ENCODE results near the gene GALT. TPM values are rescaled to one million over a fixed set of nuclear protein-coding genes. Genes with fewer than 3 reads are reported as not detected.

Gene GALT
- total RNA-seq, 2 experiments from 2014 or later, result 45.1 to 53.9 TPM

DNA sequence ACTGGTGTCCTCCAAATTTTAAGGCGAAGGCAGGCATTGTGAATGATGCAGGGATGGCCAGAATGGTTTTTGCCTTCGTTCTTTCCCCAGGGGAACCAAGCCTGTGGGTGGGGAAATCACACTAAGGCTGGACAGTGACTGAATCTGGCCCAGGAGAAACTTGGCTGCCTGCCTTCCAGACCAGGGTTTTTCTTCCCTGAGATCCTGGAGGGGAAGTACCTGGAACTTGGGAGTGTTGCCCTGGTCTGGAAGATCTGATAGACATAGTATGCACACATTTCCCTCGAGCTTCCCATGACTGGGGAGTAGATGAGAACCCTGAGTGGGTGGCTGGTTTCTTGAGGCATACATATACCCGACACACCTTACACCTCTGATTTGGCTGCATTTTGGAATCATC lies 4.8 kb downstream of the GALT start:
- Mint-ChIP-seq H3K36me3 (ENCODE audit: low read depth) (peaks cover 25% of the 10 kb centered on the region), H3K27me3 (no peaks in the 10 kb centered on the region), H3K9me3 (ENCODE audit: low read depth) (no peaks in the 10 kb centered on the region), H3K4me3 (no peak overlapping the region), H3K4me1 (peaks cover 38% of the 10 kb centered on the region), H3K27ac (peak overlapping the region; percentile 16)
- POLR2A ChIA-PET, result no interaction called here
- ATAC-seq (no peak), DNase-seq (no peak)
- CTCF ChIA-PET, result interaction anchor here (0.7 to 10.8 kb wide), 4 partner anchors 13 to 202 kb away, joined by 3 to 131 read pairs (median 4); partner anchors contain the start of gene SIGMAR1
- intact Hi-C loops (cut with DNase I, micrococcal nuclease), result no loop called here

DNA sequence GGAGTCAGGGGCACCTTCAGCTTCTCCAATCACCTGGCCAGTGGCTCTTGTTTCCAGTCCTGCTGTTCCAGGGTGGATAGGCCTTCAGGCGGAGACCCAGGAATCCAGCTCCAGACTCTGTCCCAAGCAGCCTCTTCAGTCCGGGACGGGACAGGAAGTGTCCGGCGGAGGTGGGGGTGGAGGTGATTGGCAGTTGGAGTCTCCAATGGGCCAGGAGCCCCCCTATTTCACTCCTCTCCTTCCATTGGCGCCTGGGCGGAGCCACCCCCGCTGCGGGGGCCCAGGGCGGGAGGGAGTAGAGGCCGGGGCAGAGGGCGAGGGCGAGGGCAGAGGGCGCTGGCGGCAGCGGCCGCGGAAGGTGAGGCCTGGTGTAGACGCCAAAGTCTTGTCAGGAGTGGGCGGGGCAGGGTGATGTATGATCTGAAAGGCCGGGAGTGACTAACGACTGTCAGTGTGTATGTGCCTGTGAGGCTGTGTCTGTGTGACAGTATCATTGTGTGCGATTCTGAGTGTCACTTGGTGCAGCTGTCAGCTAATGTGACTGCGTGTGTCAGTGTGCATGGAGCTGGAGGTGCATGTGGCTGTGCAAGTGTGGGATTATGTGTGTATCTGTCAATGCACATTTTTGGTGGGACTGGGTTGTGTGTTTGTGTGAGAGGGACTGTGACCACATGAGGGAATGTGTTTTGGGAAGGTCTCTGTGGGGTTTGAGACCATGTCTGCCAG lies 5.6 kb downstream of the GALT start, which contains the start of gene IL11RA:
IL11RA (plus strand) TSS at position 310 of the 726 bp plus-strand sequence. CDS start 3,033 bp downstream, outside the sequence.
- H3K27ac Mint-ChIP-seq, result peak within 1 kb of the TSS; percentile 24
- ChIA-PET POLR2A (no interaction called here), CTCF (interaction anchor here (0.7 to 10.8 kb wide), 3 partner anchors 12 to 920 kb away, joined by 3 to 131 read pairs (median 5); partner anchors contain the start of gene SIGMAR1)
- DNase-seq (peak; percentile 85), ATAC-seq (peak; percentile 91)
- H3K9me3 Mint-ChIP-seq (ENCODE audit: low read depth), result no peaks in the 10 kb centered on the region
- H3K4me1 Mint-ChIP-seq, result peaks cover 37% of the 10 kb centered on the region
- H3K27me3 Mint-ChIP-seq, result no peaks in the 10 kb centered on the region
- H3K36me3 Mint-ChIP-seq (ENCODE audit: low read depth), result peaks cover 25% of the 10 kb centered on the region
- intact Hi-C loops (cut with DNase I, micrococcal nuclease), result no loop called here
- H3K4me3 Mint-ChIP-seq, result peak within 1 kb of the TSS; percentile 6

DNA sequence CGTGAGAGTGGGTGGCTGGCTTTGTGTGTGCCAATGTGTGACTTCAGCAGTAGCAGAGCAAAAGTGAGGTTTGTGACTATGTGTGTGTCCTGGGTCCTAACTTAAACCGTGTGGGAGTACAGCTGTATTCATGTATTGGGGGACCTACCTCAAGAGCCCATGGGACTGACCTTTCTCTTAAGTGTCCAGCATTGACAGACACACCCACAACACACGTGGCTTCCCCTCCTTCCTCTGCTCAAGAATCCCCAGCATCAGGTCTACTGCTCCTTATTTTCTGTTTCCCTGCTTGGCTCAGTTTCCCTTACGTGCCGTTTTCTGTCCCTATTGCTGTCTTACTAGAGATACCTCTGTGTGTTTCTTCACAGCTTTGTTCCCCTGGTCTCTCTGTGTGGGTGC lies 6.1 kb downstream of the GALT start:
- Mint-ChIP-seq H3K27ac (peak overlapping the region; percentile 22), H3K4me1 (peaks cover 32% of the 10 kb centered on the region), H3K27me3 (no peaks in the 10 kb centered on the region), H3K4me3 (no peak overlapping the region), H3K36me3 (ENCODE audit: low read depth) (peaks cover 21% of the 10 kb centered on the region), H3K9me3 (ENCODE audit: low read depth) (no peaks in the 10 kb centered on the region)
- CTCF ChIA-PET, result interaction anchor here (0.7 to 10.8 kb wide), 2 partner anchors 17 to 920 kb away, joined by 3 to 131 read pairs; partner anchors contain the start of gene SIGMAR1
- DNase-seq, result no peak
- no peak for ATAC-seq
- POLR2A ChIA-PET, result no interaction called here
- intact Hi-C loops (cut with DNase I, micrococcal nuclease), result no loop called here

DNA sequence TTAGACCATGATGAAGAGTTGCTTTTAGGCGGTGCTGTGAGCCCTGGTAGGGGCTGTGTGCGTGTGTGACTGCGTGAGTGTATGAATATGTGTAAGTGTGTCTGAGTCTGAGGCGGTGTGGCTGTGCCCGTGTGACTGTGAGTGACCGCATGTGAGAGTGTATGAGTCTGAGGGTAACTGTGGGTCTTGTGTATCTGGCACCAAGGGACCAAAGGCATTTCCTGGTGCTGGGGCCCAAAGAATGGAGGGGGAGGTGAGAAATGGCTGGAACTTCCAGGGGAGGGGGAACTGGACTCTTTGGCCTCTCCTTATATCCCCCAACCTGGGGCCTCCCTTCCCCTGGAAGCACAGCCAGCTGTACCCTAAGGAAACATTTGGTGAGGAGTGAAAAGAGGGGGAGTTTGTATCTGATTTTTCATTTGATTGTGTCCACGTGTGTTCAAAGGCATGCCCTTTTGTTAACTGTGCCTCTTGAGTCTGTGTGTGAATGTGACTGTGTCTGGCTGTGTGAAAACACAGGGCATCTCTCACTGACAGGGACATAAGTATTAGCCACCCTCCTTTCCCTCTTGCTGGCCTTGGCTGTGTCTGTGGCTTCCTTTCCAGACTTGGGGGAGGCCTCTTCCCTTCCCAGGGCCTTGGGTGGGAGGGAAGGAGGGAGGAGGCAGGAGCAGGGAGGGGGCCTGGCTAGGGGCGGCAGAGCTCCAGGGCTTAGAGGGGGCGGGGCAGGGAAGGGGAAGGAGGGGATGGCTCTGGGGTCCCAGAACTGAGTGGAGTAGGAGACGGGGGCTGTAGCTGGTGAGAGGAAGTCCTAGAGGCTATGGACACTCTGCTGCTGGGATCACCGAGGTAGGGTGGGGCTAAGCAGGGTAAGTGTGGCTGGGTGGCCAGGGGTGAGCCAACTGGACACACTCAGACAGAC lies 6.9 kb downstream of the GALT start:
- Mint-ChIP-seq H3K4me1 (peaks cover 24% of the 10 kb centered on the region), H3K27me3 (no peaks in the 10 kb centered on the region), H3K9me3 (ENCODE audit: low read depth) (no peaks in the 10 kb centered on the region), H3K36me3 (ENCODE audit: low read depth) (peaks cover 13% of the 10 kb centered on the region), H3K27ac (peak overlapping the region; percentile 24), H3K4me3 (no peak overlapping the region)
- ATAC-seq (no peak), DNase-seq (no peak)
- ChIA-PET CTCF (no interaction called here), POLR2A (no interaction called here)
- intact Hi-C loops (cut with DNase I, micrococcal nuclease), result no loop called here

DNA sequence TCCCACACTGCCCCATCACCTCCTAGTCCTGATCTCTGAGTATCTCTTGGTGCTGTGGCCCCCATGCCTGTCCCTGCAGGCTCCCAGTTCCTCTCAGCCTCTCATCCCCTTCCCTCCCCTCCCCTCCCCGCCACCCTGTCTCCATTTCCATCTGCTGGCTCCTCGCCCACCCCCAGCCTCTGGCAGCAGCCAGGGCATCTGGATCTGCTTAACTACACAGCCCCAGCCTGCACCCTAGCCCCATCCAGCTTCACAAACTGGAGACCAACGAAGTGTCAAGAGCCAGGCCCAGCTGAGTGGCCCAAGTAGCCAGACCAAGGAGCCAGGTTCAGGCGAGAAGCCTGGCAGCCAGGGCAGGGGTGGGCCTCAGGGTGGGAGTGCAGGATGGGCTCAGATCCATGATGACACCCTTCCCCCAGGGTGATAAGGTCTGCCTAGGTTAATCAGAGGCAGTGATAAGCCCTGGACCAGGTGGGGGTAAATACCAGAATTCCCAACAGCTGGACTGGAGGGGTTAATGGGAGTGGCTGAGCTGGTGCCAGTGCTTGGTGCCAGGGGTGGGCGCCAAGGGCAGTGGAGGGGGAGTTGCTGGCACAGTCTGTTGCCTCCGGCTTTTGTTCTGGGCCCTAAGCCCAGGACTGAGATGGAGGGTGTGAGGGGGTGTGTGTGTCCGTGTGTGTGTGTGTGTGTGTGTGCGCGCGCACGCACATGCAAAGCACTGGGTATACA lies 8.0 kb downstream of the GALT start:
- CTCF ChIA-PET, result interaction anchor here (1.0 kb wide), 1 partner anchor 47 kb away, joined by 3 read pairs; no protein-coding TSS in a partner anchor

DNA sequence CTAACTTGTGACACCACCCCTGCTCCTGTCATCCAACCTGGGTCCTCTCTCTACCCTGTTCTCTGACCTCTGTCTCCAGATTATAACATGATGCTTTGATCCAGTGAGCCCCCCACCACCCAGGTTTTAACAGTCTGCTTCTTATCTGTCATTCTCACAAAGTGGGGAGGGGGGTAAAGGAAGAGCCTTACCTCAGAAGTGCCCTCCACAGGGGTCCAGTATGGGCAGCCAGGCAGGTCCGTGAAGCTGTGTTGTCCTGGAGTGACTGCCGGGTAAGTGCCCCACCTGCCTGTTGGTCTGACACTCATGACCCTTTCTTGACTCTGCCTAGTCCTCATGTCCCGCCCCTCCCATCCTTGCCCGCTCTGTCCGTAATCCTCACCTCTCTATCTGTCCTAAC lies 8.9 kb downstream of the GALT start:
- Mint-ChIP-seq H3K36me3 (ENCODE audit: low read depth) (peaks cover under 1% of the 10 kb centered on the region), H3K27ac (no peak overlapping the region), H3K9me3 (ENCODE audit: low read depth) (no peaks in the 10 kb centered on the region), H3K4me1 (peaks cover 20% of the 10 kb centered on the region), H3K27me3 (no peaks in the 10 kb centered on the region), H3K4me3 (no peak overlapping the region)
- ChIA-PET CTCF (interaction anchor here (0.6 to 1.0 kb wide), 2 partner anchors 10 to 46 kb away, joined by 3 read pairs; no protein-coding TSS in a partner anchor), POLR2A (no interaction called here)
- ATAC-seq (no peak), DNase-seq (no peak)
- intact Hi-C loops (cut with DNase I, micrococcal nuclease), result no loop called here

More for the DNA sequence above, 8.0 kb downstream of the GALT start:
- DNase-seq, result no peak
- POLR2A ChIA-PET, result no interaction called here
- peaks cover 3% of the 10 kb centered on the region for H3K36me3 Mint-ChIP-seq (ENCODE audit: low read depth)
- intact Hi-C loops (cut with DNase I, micrococcal nuclease), result no loop called here
- no peak overlapping the region for H3K4me3 Mint-ChIP-seq
- no peak overlapping the region for H3K27ac Mint-ChIP-seq
- H3K27me3 Mint-ChIP-seq, result no peaks in the 10 kb centered on the region
- peaks cover 20% of the 10 kb centered on the region for H3K4me1 Mint-ChIP-seq
- no peaks in the 10 kb centered on the region for H3K9me3 Mint-ChIP-seq (ENCODE audit: low read depth)
- ATAC-seq, result no peak

DNA sequence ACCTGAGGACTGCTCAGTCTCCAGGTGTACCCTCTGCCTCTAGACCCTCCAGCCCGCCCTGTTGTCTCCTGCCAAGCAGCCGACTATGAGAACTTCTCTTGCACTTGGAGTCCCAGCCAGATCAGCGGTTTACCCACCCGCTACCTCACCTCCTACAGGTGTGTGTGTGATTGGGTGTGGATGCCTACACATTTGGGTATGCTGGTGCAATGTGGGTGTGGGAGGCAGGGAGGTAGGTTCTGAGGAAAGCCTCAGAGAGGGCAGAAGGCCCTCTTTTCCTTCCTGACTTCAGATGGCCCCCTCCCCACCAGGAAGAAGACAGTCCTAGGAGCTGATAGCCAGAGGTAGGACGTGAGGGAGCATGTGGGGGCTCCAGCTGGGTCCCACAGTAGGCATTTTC lies 10.5 kb downstream of the GALT start:
- DNase-seq (no peak), ATAC-seq (no peak)
- Mint-ChIP-seq H3K27me3 (no peaks in the 10 kb centered on the region), H3K36me3 (ENCODE audit: low read depth) (peaks cover 4% of the 10 kb centered on the region), H3K27ac (no peak overlapping the region), H3K4me3 (no peak overlapping the region), H3K9me3 (ENCODE audit: low read depth) (no peaks in the 10 kb centered on the region), H3K4me1 (peaks cover 17% of the 10 kb centered on the region)
- intact Hi-C loops (cut with DNase I, micrococcal nuclease), result no loop called here
- ChIA-PET CTCF (interaction anchor here (0.5 to 2.5 kb wide), 4 partner anchors 9 to 253 kb away, joined by 3 to 9 read pairs (median 4); partner anchors contain the start of gene GALT), POLR2A (no interaction called here)

DNA sequence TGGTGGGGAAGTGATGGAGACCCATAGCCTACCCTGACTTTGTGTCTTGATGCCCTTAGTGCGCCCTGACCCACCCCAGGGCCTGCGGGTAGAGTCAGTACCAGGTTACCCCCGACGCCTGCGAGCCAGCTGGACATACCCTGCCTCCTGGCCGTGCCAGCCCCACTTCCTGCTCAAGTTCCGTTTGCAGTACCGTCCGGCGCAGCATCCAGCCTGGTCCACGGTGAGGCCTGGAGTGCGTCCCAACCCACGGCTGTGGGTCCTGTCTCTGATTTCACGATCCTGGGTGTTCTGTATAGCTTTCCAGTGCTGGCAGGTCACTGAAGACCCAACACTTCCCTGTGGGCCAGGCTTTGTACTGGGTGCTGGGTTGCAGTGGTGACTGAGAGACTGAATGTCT lies 12.0 kb downstream of the GALT start:
- peaks cover 19% of the 10 kb centered on the region for H3K4me1 Mint-ChIP-seq
- no peaks in the 10 kb centered on the region for H3K9me3 Mint-ChIP-seq (ENCODE audit: low read depth)
- H3K27ac Mint-ChIP-seq, result no peak overlapping the region
- peaks cover 4% of the 10 kb centered on the region for H3K36me3 Mint-ChIP-seq (ENCODE audit: low read depth)
- intact Hi-C loops (cut with DNase I, micrococcal nuclease), result no loop called here
- H3K4me3 Mint-ChIP-seq, result no peak overlapping the region
- ChIA-PET POLR2A (no interaction called here), CTCF (interaction anchor here (1.0 kb wide), 1 partner anchor 14 kb away, joined by 4 read pairs; no protein-coding TSS in a partner anchor)
- no peak for DNase-seq
- no peak for ATAC-seq
- H3K27me3 Mint-ChIP-seq, result no peaks in the 10 kb centered on the region

DNA sequence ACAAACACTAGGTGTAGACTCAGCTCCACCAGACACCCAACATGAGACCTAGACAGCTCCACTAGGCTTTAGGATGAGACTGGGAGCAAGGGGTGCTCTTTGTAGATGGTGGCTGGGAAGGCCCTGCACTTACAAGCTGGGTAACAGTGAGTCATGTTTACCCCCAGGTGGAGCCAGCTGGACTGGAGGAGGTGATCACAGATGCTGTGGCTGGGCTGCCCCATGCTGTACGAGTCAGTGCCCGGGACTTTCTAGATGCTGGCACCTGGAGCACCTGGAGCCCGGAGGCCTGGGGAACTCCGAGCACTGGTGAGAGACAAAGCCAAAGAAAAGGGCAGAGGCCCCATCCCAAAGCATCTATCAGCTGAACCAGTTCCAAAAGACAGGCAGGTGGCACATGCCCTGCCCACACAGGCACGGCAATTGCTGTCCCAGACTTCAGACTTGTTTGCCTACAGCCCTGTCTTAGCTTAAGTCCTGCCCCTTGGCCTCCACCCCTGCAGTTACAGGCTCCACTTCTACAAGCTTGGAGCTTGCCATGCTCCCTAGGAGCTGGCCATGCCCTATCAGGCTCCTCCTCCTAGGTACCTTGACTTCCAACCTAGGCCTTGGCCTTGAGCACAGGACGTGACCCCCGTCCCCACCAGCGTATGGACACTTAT lies 13.2 kb downstream of the GALT start:
- Mint-ChIP-seq H3K27ac (no peak overlapping the region), H3K27me3 (no peaks in the 10 kb centered on the region), H3K9me3 (ENCODE audit: low read depth) (no peaks in the 10 kb centered on the region), H3K4me1 (peaks cover 29% of the 10 kb centered on the region), H3K36me3 (ENCODE audit: low read depth) (peaks cover 4% of the 10 kb centered on the region), H3K4me3 (no peak overlapping the region)
- DNase-seq, result peak; percentile 25
- intact Hi-C loops (cut with DNase I, micrococcal nuclease), result loop anchor here in 1 of 2 experiments (10.0 kb wide), 3 partner anchors 615 to 1155 kb away; partner anchors contain the start of genes HINT2, SPAG8, TESK1 and UBAP2
- ChIA-PET POLR2A (interaction anchor here (0.6 kb wide), 1 partner anchor 875 kb away, joined by 3 read pairs; no protein-coding TSS in a partner anchor), CTCF (interaction anchor here (0.6 to 1.1 kb wide), 2 partner anchors 23 to 55 kb away, joined by 3 to 7 read pairs; no protein-coding TSS in a partner anchor)
- ATAC-seq, result no peak

DNA sequence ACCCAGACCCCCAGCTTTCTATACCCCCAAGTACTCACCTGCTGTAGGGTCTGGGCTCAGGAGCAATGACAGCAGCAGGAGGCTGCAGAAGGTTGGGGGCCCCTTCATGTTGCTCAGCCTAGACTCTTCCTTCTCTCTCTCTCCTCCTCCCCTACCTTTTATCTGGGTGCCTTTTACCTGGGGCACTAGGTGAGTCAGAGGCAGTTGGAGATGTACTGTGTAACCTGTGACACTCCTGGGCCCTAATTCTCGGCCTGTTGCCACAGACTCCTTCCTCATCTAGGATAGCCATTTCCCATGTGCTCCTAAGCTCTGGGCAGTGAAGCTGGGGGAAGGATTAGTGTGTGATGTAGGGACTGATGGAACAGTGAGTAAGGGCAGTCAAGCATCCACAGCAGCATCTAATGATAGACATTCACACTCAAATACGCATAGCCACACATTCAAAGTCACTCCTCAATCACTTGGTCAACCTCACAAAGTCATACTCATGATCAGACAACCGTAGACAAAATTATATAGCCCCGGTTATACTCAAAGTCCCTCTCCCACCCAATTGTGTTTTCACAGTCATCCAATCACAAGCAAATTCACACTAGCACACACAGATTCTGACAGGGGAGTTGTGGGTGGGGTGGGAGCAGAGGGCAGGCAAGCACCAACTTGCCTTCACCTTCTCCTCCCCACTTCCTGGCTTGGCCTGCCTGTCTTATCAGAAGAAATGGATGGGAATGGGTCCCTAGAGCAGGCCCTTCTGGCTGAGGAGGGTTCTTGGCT lies 16.2 kb downstream of the GALT start, which contains the start of gene CCL27:
CCL27 (minus strand) TSS at position 132 of the 777 bp plus-strand sequence; CDS start at position 108, 24 bp downstream.
- ATAC-seq, result no peak
- ChIA-PET CTCF (interaction anchor here (1.0 to 3.1 kb wide), 7 partner anchors 8 to 38 kb away, joined by 3 to 23 read pairs (median 4); partner anchors contain the start of gene GALT), POLR2A (no interaction called here)
- Mint-ChIP-seq H3K27me3 (no peaks in the 10 kb centered on the region), H3K4me3 (no peak within 1 kb of the TSS), H3K4me1 (peaks cover 33% of the 10 kb centered on the region), H3K36me3 (ENCODE audit: low read depth) (peaks cover 6% of the 10 kb centered on the region), H3K27ac (peak within 1 kb of the TSS; percentile 61), H3K9me3 (ENCODE audit: low read depth) (no peaks in the 10 kb centered on the region)
- intact Hi-C loops (cut with DNase I, micrococcal nuclease), result loop anchor here in 1 of 2 experiments (10.0 kb wide), 3 partner anchors 618 to 1152 kb away; partner anchors contain the start of genes HINT2, SPAG8, TESK1 and UBAP2
- DNase-seq, result no peak

All from activated CD4-positive, alpha-beta T cell treated with anti-CD3 and anti-CD28 coated beads for 36 hours (primary cell).